ENCODE data around the gene GPD1.
"Not testable (repeated sequence)": the region's sequence is repeated elsewhere in the genome, so short reads cannot be mapped to it uniquely, and the experiment has no call there.

Gene GPD1

GRCh38 chr12:50120521-50120920 is 16.7 kb downstream of the GPD1 start:
- DNase-seq = no peak

GRCh38 chr12:50120953-50121352 is 17.1 kb downstream of the GPD1 start:
- no peak for DNase-seq

- DNase-seq = no peak
These were observed 17.8 kb downstream of the GPD1 start for GRCh38 chr12:50121641-50122040.

- DNase-seq = no peak
These were observed 19.4 kb downstream of the GPD1 start for GRCh38 chr12:50123203-50123602.

GRCh38 chr12:50127546-50127945 is 23.7 kb downstream of the GPD1 start:
- no peak for DNase-seq

- DNase-seq = no peak
These were observed 25.5 kb downstream of the GPD1 start for GRCh38 chr12:50129290-50129689.

GRCh38 chr12:50132505-50133135 is 28.8 kb downstream of the GPD1 start:
- DNase-seq = peak in 1 of 56 donors; percentile 30

GRCh38 chr12:50142993-50143392 is 39.2 kb downstream of the GPD1 start:
- DNase-seq = no peak

GRCh38 chr12:50145439-50145838 is 41.6 kb downstream of the GPD1 start:
- no peak for DNase-seq

GRCh38 chr12:50147281-50147680 is 43.5 kb downstream of the GPD1 start:
- no peak for DNase-seq

GRCh38 chr12:50148011-50148410 is 44.2 kb downstream of the GPD1 start:
- DNase-seq = not testable (repeated sequence)

- no peak for DNase-seq
These were observed 45.5 kb downstream of the GPD1 start for GRCh38 chr12:50149311-50149710.

GRCh38 chr12:50151047-50151687 is 47.4 kb downstream of the GPD1 start:
- DNase-seq = no peak

- DNase-seq = not testable (repeated sequence)
These were observed 51.1 kb downstream of the GPD1 start for GRCh38 chr12:50154947-50155346.

GRCh38 chr12:50156641-50157040 is 52.8 kb downstream of the GPD1 start:
- DNase-seq = no peak

- no peak for DNase-seq
These were observed 53.5 kb downstream of the GPD1 start for GRCh38 chr12:50157259-50157658.

GRCh38 chr12:50160643-50161042 is 56.8 kb downstream of the GPD1 start:
- no peak for DNase-seq
